DOHH2 (cell line): Measurements from ENCODE around the gene HSF5.

ENCODE experiments used
- EZH2phosphoT487 ChIP-seq: fragments of 200-600 bp; sonication (generic); IDR thresholded peaks from 2 replicates; pipeline ENCODE4 v1.6.1; 2017; ENCODE audit warnings: borderline replicate concordance, mild to moderate bottlenecking, antibody characterized with exemption, low read length, moderate library complexity, mixed read lengths
- TF ChIP-seq, protein P1 (sequence below): fragments of 200-600 bp; sonication (generic); IDR thresholded peaks from one replicate; pipeline ENCODE4 v1.5.1; 2014; ENCODE audit warnings: antibody characterized with exemption, mild to moderate bottlenecking, low read depth, low read length; ENCODE audit not compliant: poor library complexity, severe bottlenecking

DNA sequence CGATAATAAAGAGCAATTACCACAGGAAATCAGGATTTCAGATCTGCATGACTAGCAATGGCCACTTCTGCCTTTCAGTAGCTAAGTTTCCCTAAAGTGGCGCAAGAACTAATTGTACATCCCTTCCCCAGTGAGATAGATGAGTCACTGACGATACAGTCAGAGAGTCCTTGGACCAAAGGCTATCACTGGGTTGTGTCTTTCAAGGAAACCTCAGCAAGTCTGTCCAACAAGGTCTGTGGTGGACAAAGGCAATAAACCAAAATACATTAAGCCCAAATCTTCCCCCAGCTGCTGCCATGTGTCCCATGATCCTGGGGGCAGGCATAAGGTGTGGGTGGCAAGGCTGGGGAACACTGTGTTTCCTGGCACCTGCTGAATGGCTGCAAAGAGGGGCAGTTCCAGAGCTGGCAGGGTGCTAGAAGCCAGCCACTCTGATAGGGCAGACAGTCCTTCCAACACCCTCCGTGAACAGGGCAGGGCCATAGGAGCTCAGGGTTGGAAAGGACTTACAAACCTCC, 46.8 kb upstream of the HSF5 start:
- TF ChIP-seq, protein P1, sequence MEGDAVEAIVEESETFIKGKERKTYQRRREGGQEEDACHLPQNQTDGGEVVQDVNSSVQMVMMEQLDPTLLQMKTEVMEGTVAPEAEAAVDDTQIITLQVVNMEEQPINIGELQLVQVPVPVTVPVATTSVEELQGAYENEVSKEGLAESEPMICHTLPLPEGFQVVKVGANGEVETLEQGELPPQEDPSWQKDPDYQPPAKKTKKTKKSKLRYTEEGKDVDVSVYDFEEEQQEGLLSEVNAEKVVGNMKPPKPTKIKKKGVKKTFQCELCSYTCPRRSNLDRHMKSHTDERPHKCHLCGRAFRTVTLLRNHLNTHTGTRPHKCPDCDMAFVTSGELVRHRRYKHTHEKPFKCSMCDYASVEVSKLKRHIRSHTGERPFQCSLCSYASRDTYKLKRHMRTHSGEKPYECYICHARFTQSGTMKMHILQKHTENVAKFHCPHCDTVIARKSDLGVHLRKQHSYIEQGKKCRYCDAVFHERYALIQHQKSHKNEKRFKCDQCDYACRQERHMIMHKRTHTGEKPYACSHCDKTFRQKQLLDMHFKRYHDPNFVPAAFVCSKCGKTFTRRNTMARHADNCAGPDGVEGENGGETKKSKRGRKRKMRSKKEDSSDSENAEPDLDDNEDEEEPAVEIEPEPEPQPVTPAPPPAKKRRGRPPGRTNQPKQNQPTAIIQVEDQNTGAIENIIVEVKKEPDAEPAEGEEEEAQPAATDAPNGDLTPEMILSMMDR, result no peak
- TF ChIP-seq EZH2phosphoT487, result no peak
